Central memory CD8-positive, alpha-beta T cell (primary cell): ENCODE data around the gene CUL9.

Source experiments
- ATAC-seq: fragments of 150-1000 bp; cut with Tn5 transposase; replicated peaks from 2 replicates; pipeline ENCODE4 v1.10.0; 2022; ENCODE audit warnings: mild to moderate bottlenecking, moderate FRiP score, moderate number of reproducible peaks; ENCODE audit not compliant: poor library complexity, severe bottlenecking; ENCODE audit errors: extremely low read depth
- DNase-seq, 2 donors: peaks; one replicate each; pipeline ENCODE4 v3.0.0; 2021; ENCODE audit warnings: low spot score in 2 of 2
- H3K27ac Mint-ChIP-seq: one replicate; pipeline ENCODE4 v1.8.0; 2022; ENCODE audit warnings: low read depth, mild to moderate bottlenecking, moderate library complexity, mixed read lengths
- H3K27me3 Mint-ChIP-seq: one replicate; pipeline ENCODE4 v1.8.0; 2022; ENCODE audit warnings: mixed read lengths
- H3K36me3 Mint-ChIP-seq: one replicate; pipeline ENCODE4 v1.8.0; 2022; ENCODE audit warnings: mild to moderate bottlenecking, moderate library complexity, mixed read lengths; ENCODE audit not compliant: insufficient read depth
- H3K4me1 Mint-ChIP-seq: one replicate; pipeline ENCODE4 v1.8.0; 2022; ENCODE audit warnings: mixed read lengths
- H3K4me3 Mint-ChIP-seq: one replicate; pipeline ENCODE4 v1.8.0; 2022; ENCODE audit warnings: mild to moderate bottlenecking, moderate library complexity, mixed read lengths
- H3K9me3 Mint-ChIP-seq: one replicate; pipeline ENCODE4 v1.8.0; 2022; ENCODE audit warnings: mixed read lengths

The CUL9 gene

GRCh38 chr6:43228951-43229802 is 47.2 kb downstream of the CUL9 start, which contains the start of gene DNPH1:
Gene DNPH1 (minus strand): TSS chr6:43229481. CDS start chr6:43229456, 25 bp downstream.
- peaks cover 19% of the 10 kb centered on the region for H3K36me3 Mint-ChIP-seq
- H3K27me3 Mint-ChIP-seq = peaks cover 22% of the 10 kb centered on the region
- no peaks in the 10 kb centered on the region for H3K9me3 Mint-ChIP-seq
- ATAC-seq (peak; percentile 59), DNase-seq (peak; percentile 66 to 75)
- peak within 1 kb of the TSS; percentile 94 for H3K27ac Mint-ChIP-seq
- peaks cover 35% of the 10 kb centered on the region for H3K4me1 Mint-ChIP-seq
- peak within 1 kb of the TSS; percentile 90 for H3K4me3 Mint-ChIP-seq

GRCh38 chr6:43229803-43230620 is 48.0 kb downstream of the CUL9 start:
- Mint-ChIP-seq H3K9me3 (no peaks in the 10 kb centered on the region), H3K4me1 (peaks cover 29% of the 10 kb centered on the region), H3K27ac (peak overlapping the region; percentile 86), H3K4me3 (peak overlapping the region; percentile 90), H3K27me3 (peaks cover 24% of the 10 kb centered on the region), H3K36me3 (peaks cover 14% of the 10 kb centered on the region)
- DNase-seq (no peak), ATAC-seq (no peak)

- no peak for DNase-seq
- H3K4me3 Mint-ChIP-seq = no peak overlapping the region
Observed at GRCh38 chr6:43231053-43231452, 49.1 kb downstream of the CUL9 start.

GRCh38 chr6:43231735-43232450 is 49.9 kb downstream of the CUL9 start:
- Mint-ChIP-seq H3K4me3 (no peak overlapping the region), H3K4me1 (peaks cover 16% of the 10 kb centered on the region), H3K36me3 (peaks cover 9% of the 10 kb centered on the region), H3K27me3 (peaks cover 41% of the 10 kb centered on the region), H3K27ac (peak overlapping the region; percentile 10), H3K9me3 (no peaks in the 10 kb centered on the region)
- ATAC-seq (no peak), DNase-seq (no peak)

More at GRCh38 chr6:43231053-43231452, 49.1 kb downstream of the CUL9 start:
- Mint-ChIP-seq H3K27ac (peak overlapping the region; percentile 10), H3K9me3 (no peaks in the 10 kb centered on the region), H3K4me1 (peaks cover 21% of the 10 kb centered on the region), H3K36me3 (peaks cover 11% of the 10 kb centered on the region), H3K27me3 (peaks cover 32% of the 10 kb centered on the region)
- ATAC-seq = no peak

- Mint-ChIP-seq H3K27me3 (peaks cover 69% of the 10 kb centered on the region), H3K4me3 (no peak overlapping the region), H3K4me1 (no peaks in the 10 kb centered on the region), H3K27ac (no peak overlapping the region), H3K9me3 (no peaks in the 10 kb centered on the region), H3K36me3 (no peaks in the 10 kb centered on the region)
- no peak for DNase-seq
- ATAC-seq = no peak
Observed at GRCh38 chr6:43235841-43236240, 53.8 kb downstream of the CUL9 start.

GRCh38 chr6:43239054-43239453 is 57.1 kb downstream of the CUL9 start:
- Mint-ChIP-seq H3K4me3 (no peak overlapping the region), H3K4me1 (no peaks in the 10 kb centered on the region), H3K36me3 (no peaks in the 10 kb centered on the region), H3K27me3 (peaks cover 48% of the 10 kb centered on the region), H3K27ac (no peak overlapping the region), H3K9me3 (no peaks in the 10 kb centered on the region)
- DNase-seq = no peak
- ATAC-seq = no peak

GRCh38 chr6:43240950-43241349 is 59.0 kb downstream of the CUL9 start:
- DNase-seq (no peak), ATAC-seq (no peak)
- Mint-ChIP-seq H3K4me1 (no peaks in the 10 kb centered on the region), H3K4me3 (no peak overlapping the region), H3K9me3 (no peaks in the 10 kb centered on the region), H3K27me3 (peaks cover 38% of the 10 kb centered on the region), H3K27ac (no peak overlapping the region), H3K36me3 (no peaks in the 10 kb centered on the region)

- H3K4me1 Mint-ChIP-seq = no peaks in the 10 kb centered on the region
- no peak for DNase-seq
- no peaks in the 10 kb centered on the region for H3K9me3 Mint-ChIP-seq
- H3K4me3 Mint-ChIP-seq = no peak overlapping the region
- peaks cover 33% of the 10 kb centered on the region for H3K27me3 Mint-ChIP-seq
- peaks cover 2% of the 10 kb centered on the region for H3K36me3 Mint-ChIP-seq
- no peak for ATAC-seq
- H3K27ac Mint-ChIP-seq = no peak overlapping the region
Observed at GRCh38 chr6:43241446-43241845, 59.5 kb downstream of the CUL9 start.

- H3K27ac Mint-ChIP-seq = no peak within 1 kb of the TSS
- peaks cover 8% of the 10 kb centered on the region for H3K4me1 Mint-ChIP-seq
- peaks cover 2% of the 10 kb centered on the region for H3K36me3 Mint-ChIP-seq
- DNase-seq = no peak
- no peak for ATAC-seq
- H3K4me3 Mint-ChIP-seq = no peak within 1 kb of the TSS
- H3K27me3 Mint-ChIP-seq = peaks cover 17% of the 10 kb centered on the region
- H3K9me3 Mint-ChIP-seq = no peaks in the 10 kb centered on the region
Observed at GRCh38 chr6:43242908-43243663, 61.1 kb downstream of the CUL9 start, which contains the start of gene TTBK1. Gene TTBK1 (plus strand): TSS chr6:43243481. CDS start chr6:43246661, 3,180 bp downstream.

GRCh38 chr6:43243664-43244321 is 61.8 kb downstream of the CUL9 start:
- DNase-seq = no peak
- Mint-ChIP-seq H3K4me1 (peaks cover 8% of the 10 kb centered on the region), H3K36me3 (peaks cover 2% of the 10 kb centered on the region), H3K27me3 (peaks cover 9% of the 10 kb centered on the region), H3K27ac (no peak overlapping the region), H3K9me3 (no peaks in the 10 kb centered on the region), H3K4me3 (no peak overlapping the region)
- ATAC-seq = no peak

- H3K4me1 Mint-ChIP-seq = peaks cover 8% of the 10 kb centered on the region
- peaks cover 2% of the 10 kb centered on the region for H3K36me3 Mint-ChIP-seq
- DNase-seq = no peak
- H3K9me3 Mint-ChIP-seq = no peaks in the 10 kb centered on the region
- no peak for ATAC-seq
- peak overlapping the region; percentile 83 for H3K4me3 Mint-ChIP-seq
- H3K27ac Mint-ChIP-seq = no peak overlapping the region
- H3K27me3 Mint-ChIP-seq = peaks cover 6% of the 10 kb centered on the region
Observed at GRCh38 chr6:43246301-43247113, 64.5 kb downstream of the CUL9 start.
